Testis (tissue), 3 donors: ENCODE measurements around the gene MAGI2. TPM values are rescaled to one million over a fixed set of nuclear protein-coding genes. Genes with fewer than 3 reads are reported as not detected.

Experiments
- DNase-seq: peaks from one replicate; pipeline ENCODE4 v3.0.0-alpha.2; 2019
- H3K27ac ChIP-seq, 2 donors: fragments of 200-600 bp; sonication (generic); one replicate each; pipeline ENCODE4 v1.5.1; 2019
- H3K27me3 ChIP-seq: fragments of 200-600 bp; sonication (generic); one replicate; pipeline ENCODE4 v1.5.1; 2019
- H3K36me3 ChIP-seq: fragments of 200-600 bp; sonication (generic); one replicate; pipeline ENCODE4 v1.5.1; 2017; ENCODE audit warnings: low read depth; ENCODE audit errors: missing control alignments
- H3K4me1 ChIP-seq: fragments of 200-600 bp; sonication (generic); one replicate; pipeline ENCODE4 v1.5.1; 2019
- H3K4me3 ChIP-seq, 2 donors: fragments of 200-600 bp; sonication (generic); one replicate each; pipeline ENCODE4 v1.5.1; 2017 to 2019
- H3K9me3 ChIP-seq: fragments of 200-600 bp; sonication (generic); one replicate; pipeline ENCODE4 v1.5.1; 2017
- POLR2A ChIP-seq: fragments of 450-650 bp; IDR thresholded peaks from one replicate; pipeline ENCODE4 v1.6.1; 2017; ENCODE audit warnings: antibody characterized with exemption, mild to moderate bottlenecking, moderate library complexity
- WGBS, 2 donors: methylation state at CpG; one replicate each; pipeline ENCODE4 v1.1.5; 2018; 5-methylcytosine and 5-hydroxymethylcytosine counted together
- intact Hi-C: fragments of 100-400 bp; cut with DNase I; formaldehyde crosslinking; loops from one replicate; pipeline ENCODE4 v1.15.1; 2023; ENCODE audit warnings: low total_unique reads
- polyA plus RNA-seq: library from polyadenylated mRNA; stranded (reverse); fragments of 350-450 nt; fragmentation: Illumina TruSeq; extraction: RNeasy Lipid Tissue Mini Kit (QIAGEN cat#74804); gene quantifications from one replicate; pipeline ENCODE4 v1.2.3, GENCODE V29; 2014; ENCODE audit warnings: low read depth, low replicate concordance; ENCODE audit not compliant: insufficient read depth
- total RNA-seq, 2 donors: library from RNA; depleted of rRNA; stranded (reverse); fragments of >200 nt; gene quantifications; one replicate each; pipeline ENCODE4 v1.2.3, GENCODE V29; 2016
- TF ChIP-seq, protein P1 (sequence below), 3 experiments: fragments of 450-650 bp in 2 of 3; fragments of 200-600 bp in 1 of 3; sonication (generic) in 1 of 3; IDR thresholded peaks; one replicate each; pipeline ENCODE4 v1.5.1; 2016 to 2019; ENCODE audit warnings: antibody characterized with exemption in 3 of 3, mild to moderate bottlenecking in 2 of 3, moderate library complexity in 1 of 3

MAGI2 gene
- total and polyA plus RNA-seq, 3 donors from 2014 or later: 11.2 to 13.1 (median 12.4) TPM

DNA sequence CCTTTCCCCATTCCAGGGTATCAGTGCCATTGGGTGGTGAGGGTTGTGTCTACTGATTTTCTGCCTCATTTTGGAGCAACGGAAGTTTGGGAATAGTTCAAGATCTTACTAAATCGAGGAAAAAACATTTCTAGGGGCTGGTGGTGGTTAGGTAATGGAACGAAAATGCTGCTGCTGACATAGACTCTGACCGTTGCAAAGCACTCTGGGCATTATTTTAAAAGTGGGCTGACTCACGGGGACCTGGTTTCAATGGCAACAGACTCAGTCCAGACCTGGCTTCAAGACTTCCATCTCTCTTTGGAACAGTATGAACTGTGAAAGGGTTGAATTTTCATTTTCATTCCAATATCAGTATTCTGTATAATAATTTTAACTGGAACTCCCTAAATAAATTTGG lies 1370.9 kb downstream of the MAGI2 start:
- no peak for DNase-seq
- TF ChIP-seq POLR2A: no peak
- TF ChIP-seq, protein P1, sequence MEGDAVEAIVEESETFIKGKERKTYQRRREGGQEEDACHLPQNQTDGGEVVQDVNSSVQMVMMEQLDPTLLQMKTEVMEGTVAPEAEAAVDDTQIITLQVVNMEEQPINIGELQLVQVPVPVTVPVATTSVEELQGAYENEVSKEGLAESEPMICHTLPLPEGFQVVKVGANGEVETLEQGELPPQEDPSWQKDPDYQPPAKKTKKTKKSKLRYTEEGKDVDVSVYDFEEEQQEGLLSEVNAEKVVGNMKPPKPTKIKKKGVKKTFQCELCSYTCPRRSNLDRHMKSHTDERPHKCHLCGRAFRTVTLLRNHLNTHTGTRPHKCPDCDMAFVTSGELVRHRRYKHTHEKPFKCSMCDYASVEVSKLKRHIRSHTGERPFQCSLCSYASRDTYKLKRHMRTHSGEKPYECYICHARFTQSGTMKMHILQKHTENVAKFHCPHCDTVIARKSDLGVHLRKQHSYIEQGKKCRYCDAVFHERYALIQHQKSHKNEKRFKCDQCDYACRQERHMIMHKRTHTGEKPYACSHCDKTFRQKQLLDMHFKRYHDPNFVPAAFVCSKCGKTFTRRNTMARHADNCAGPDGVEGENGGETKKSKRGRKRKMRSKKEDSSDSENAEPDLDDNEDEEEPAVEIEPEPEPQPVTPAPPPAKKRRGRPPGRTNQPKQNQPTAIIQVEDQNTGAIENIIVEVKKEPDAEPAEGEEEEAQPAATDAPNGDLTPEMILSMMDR (IDR thresholded peaks at IDR 0.05): no peak
- Histone ChIP-seq H3K27ac (no peak overlapping the region), H3K4me3 (no peak overlapping the region), H3K27me3 (no peaks in the 10 kb centered on the region), H3K36me3 (no peaks in the 10 kb centered on the region), H3K4me1 (no peaks in the 10 kb centered on the region), H3K9me3 (no peaks in the 10 kb centered on the region)
- WGBS, 2 donors: 87 to 94% methylated on average over 5 of the region's 5 CpGs
- intact Hi-C loops: no loop called here

DNA sequence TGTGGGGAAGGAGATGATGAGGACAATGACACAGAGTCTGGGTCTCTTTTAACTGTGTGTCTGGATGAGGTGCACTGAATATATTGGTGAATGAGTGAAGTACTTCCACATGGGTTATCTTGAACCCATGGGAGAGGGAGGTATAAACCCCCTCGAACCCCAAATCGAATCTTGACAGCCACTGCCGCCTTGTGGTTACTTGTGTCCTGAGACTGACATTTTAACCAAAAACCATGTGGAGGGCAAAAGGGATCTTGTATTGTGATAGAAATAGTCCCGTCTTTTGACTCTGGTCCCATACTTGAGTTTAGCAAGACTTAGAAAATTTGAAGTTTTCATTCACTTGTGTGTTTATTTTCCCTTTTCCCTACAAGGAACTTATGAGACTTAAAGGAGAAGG lies 1371.6 kb downstream of the MAGI2 start:
- no peak overlapping the region for H3K27ac ChIP-seq
- H3K27me3 ChIP-seq: no peaks in the 10 kb centered on the region
- intact Hi-C loops: no loop called here
- no peak overlapping the region for H3K4me3 ChIP-seq
- H3K9me3 ChIP-seq: no peaks in the 10 kb centered on the region
- no peak for TF ChIP-seq POLR2A
- TF ChIP-seq, protein P1 (IDR thresholded peaks at IDR 0.05): no peak
- no peak for DNase-seq
- 86 to 90% methylated on average over 4 of the region's 4 CpGs for WGBS, 2 donors
- no peaks in the 10 kb centered on the region for H3K36me3 ChIP-seq
- no peaks in the 10 kb centered on the region for H3K4me1 ChIP-seq

DNA sequence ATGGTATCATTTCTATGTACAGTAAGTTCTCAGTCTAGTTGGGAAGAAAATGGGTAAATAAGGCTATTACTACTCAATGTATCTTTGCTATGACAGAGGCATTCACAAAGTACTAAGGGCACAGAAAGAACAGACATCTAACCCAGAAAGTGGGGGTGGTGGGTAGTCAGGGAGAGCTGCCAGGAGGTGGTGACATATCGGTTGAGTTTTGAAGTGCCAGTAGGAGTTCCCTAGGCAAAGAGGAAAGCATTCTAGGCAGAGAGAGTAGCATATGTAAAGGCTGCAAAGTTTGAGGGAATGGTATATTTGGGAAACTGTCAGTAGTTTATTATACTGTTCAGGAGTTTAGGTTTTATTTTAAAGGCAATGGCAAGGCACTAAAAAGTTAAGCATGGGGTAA lies 1372.1 kb downstream of the MAGI2 start:
- H3K36me3 ChIP-seq: no peaks in the 10 kb centered on the region
- no peak for TF ChIP-seq POLR2A
- TF ChIP-seq, protein P1 (IDR thresholded peaks at IDR 0.05): no peak
- WGBS, 2 donors: 97 to 100% methylated on average over 1 of the region's 1 CpG
- no peaks in the 10 kb centered on the region for H3K9me3 ChIP-seq
- H3K27me3 ChIP-seq: no peaks in the 10 kb centered on the region
- no peaks in the 10 kb centered on the region for H3K4me1 ChIP-seq
- intact Hi-C loops: no loop called here
- H3K27ac ChIP-seq: no peak overlapping the region
- H3K4me3 ChIP-seq: no peak overlapping the region
- DNase-seq: no peak

DNA sequence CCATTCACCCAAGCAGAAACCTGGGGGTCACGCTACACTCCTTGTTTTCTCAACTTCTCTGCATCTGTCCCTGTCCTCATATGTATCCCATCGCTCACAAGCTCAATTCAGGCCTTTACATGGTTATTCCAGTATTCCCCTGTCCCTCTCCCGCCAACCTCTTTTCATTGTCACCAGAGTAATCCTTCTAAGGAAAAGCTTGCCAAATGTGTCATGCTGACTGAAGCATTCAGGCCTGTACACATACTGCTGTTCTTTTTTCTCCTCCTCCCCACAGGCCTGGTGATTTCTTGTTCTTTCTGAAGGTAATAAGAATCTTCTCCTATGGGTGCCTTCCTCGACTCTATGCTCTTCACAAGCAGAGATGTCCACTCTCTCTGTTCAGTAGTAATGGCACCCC lies 1372.7 kb downstream of the MAGI2 start:
- Histone ChIP-seq H3K27me3 (no peaks in the 10 kb centered on the region), H3K4me1 (no peaks in the 10 kb centered on the region), H3K9me3 (no peaks in the 10 kb centered on the region), H3K4me3 (no peak overlapping the region), H3K27ac (no peak overlapping the region), H3K36me3 (no peaks in the 10 kb centered on the region)
- intact Hi-C loops: no loop called here
- 92 to 93% methylated on average over 4 of the region's 4 CpGs for WGBS, 2 donors
- no peak for DNase-seq
- TF ChIP-seq, protein P1 (IDR thresholded peaks at IDR 0.05): no peak
- TF ChIP-seq POLR2A: no peak

DNA sequence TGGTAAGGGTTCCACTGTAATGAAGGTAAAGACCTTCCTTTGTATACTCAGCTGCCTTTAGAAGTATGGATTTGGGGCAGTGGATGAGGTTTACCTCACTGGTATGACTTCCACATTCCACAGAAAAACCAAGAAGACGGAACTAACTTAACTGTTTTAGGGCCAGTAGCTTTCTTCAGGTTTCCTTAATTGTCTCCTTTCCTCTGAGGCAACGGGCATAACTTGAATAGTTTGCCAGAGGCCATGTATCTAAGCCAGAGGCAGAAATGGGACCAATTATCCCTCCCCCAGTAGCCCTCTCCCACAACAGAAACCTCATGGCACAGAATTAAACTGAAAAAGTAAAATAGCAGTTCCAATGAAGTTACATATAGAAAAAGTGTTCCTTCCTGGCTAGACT lies 1373.2 kb downstream of the MAGI2 start:
- Histone ChIP-seq H3K27ac (no peak overlapping the region), H3K27me3 (no peaks in the 10 kb centered on the region), H3K4me3 (no peak overlapping the region), H3K9me3 (no peaks in the 10 kb centered on the region), H3K4me1 (no peaks in the 10 kb centered on the region), H3K36me3 (no peaks in the 10 kb centered on the region)
- intact Hi-C loops: no loop called here
- no peak for TF ChIP-seq POLR2A
- TF ChIP-seq, protein P1 (IDR thresholded peaks at IDR 0.05): no peak
- no peak for DNase-seq
- WGBS, 2 donors: 82 to 83% methylated on average over 2 of the region's 2 CpGs
